Myocyte (in vitro differentiated cells): ENCODE results near the gene PLXNA4. TPM values are rescaled to one million over a fixed set of nuclear protein-coding genes. Genes with fewer than 3 reads are reported as not detected.

ENCODE experiments used
- DNase-seq: peaks from one replicate; pipeline ENCODE4 v3.0.0-alpha.2; 2012; ENCODE audit warnings: low read depth
- total RNA-seq: library from RNA; depleted of rRNA; stranded (reverse); fragments of >200 nt; gene quantifications from 2 replicates; pipeline ENCODE4 v1.2.3, GENCODE V29; 2014

PLXNA4 gene
- total RNA-seq, 1 donor from 2014 or later = 0.05 TPM

- no peak for DNase-seq
Measured at GRCh38 chr7:132077971-132078685, 498.1 kb downstream of the PLXNA4 start.

GRCh38 chr7:132076301-132077035 is 499.8 kb downstream of the PLXNA4 start:
- no peak for DNase-seq

GRCh38 chr7:132075515-132075914 is 500.8 kb downstream of the PLXNA4 start:
- DNase-seq = no peak

- no peak for DNase-seq
Measured at GRCh38 chr7:132073920-132074589, 502.2 kb downstream of the PLXNA4 start.
